MM.1S (cell line): ENCODE data around the gene CNTNAP2.
"Not testable (repeated sequence)": the region's sequence is repeated elsewhere in the genome, so short reads cannot be mapped to it uniquely, and the experiment has no call there.

Source experiments
- DNase-seq: peaks from one replicate; pipeline ENCODE4 v3.0.0-alpha.2; 2015
- H2AFZ ChIP-seq: fragments of 300-600 bp; sonication (generic); 2 replicates; pipeline ENCODE4 v1.6.0; 2016; ENCODE audit warnings: antibody characterized with exemption, low read length
- H3F3A ChIP-seq: fragments of 300-600 bp; sonication (generic); 2 replicates; pipeline ENCODE4 v1.6.1; 2016; ENCODE audit warnings: mild to moderate bottlenecking, antibody characterized with exemption, low read length, moderate library complexity, mixed read lengths; ENCODE audit not compliant: insufficient read depth
- H3K27ac ChIP-seq: fragments of 300-600 bp; sonication (generic); 2 replicates; pipeline ENCODE4 v1.5.1; 2016; ENCODE audit warnings: mild to moderate bottlenecking, low read length
- H3K27me3 ChIP-seq: fragments of 300-600 bp; sonication (generic); replicated peaks from 2 replicates; pipeline ENCODE4 v1.6.0; 2016; ENCODE audit warnings: low read length; ENCODE audit not compliant: insufficient read depth
- H3K36me3 ChIP-seq: fragments of 300-600 bp; sonication (generic); replicated peaks from 2 replicates; pipeline ENCODE4 v1.6.1; 2016; ENCODE audit warnings: mild to moderate bottlenecking, low read length, mixed read lengths; ENCODE audit not compliant: insufficient read depth
- H3K4me1 ChIP-seq: fragments of 300-600 bp; sonication (generic); 2 replicates; pipeline ENCODE4 v1.6.1; 2016; ENCODE audit warnings: low read length, mixed read lengths
- H3K4me2 ChIP-seq: fragments of 300-600 bp; sonication (generic); 2 replicates; pipeline ENCODE4 v1.6.0; 2016; ENCODE audit warnings: low read depth, low read length
- H3K4me3 ChIP-seq: fragments of 300-600 bp; sonication (generic); 2 replicates; pipeline ENCODE4 v1.5.1; 2016; ENCODE audit warnings: low read length, mixed read lengths
- H3K79me2 ChIP-seq: fragments of 300-600 bp; sonication (generic); 2 replicates; pipeline ENCODE4 v1.6.1; 2016; ENCODE audit warnings: mixed run types, low read length, mixed read lengths
- H3K9ac ChIP-seq: fragments of 300-600 bp; sonication (generic); 2 replicates; pipeline ENCODE4 v1.6.1; 2016; ENCODE audit warnings: low read length, mixed read lengths
- H3K9me2 ChIP-seq: fragments of 300-600 bp; sonication (generic); replicated peaks from 2 replicates; pipeline ENCODE4 v1.6.1; 2016; ENCODE audit warnings: mild to moderate bottlenecking, low read length, mixed read lengths; ENCODE audit not compliant: insufficient read depth
- H3K9me3 ChIP-seq: fragments of 300-600 bp; sonication (generic); replicated peaks from 2 replicates; pipeline ENCODE4 v1.6.1; 2016; ENCODE audit warnings: mild to moderate bottlenecking, low read length, mixed read lengths; ENCODE audit not compliant: insufficient read depth
- H4K20me1 ChIP-seq: fragments of 300-600 bp; sonication (generic); 2 replicates; pipeline ENCODE4 v1.6.1; 2016; ENCODE audit warnings: mild to moderate bottlenecking, low read length, moderate library complexity, mixed read lengths; ENCODE audit not compliant: insufficient read depth
- CTCF ChIP-seq: fragments of 300-600 bp; sonication (generic); IDR thresholded peaks from 2 replicates; pipeline ENCODE4 v1.5.1; 2016; ENCODE audit warnings: antibody characterized with exemption, low read length, mixed read lengths
- EZH2 ChIP-seq: fragments of 300-600 bp; sonication (generic); optimal IDR thresholded peaks from 2 replicates; pipeline ENCODE3; 2017; ENCODE audit warnings: low read depth, mild to moderate bottlenecking, antibody characterized with exemption, low read length, mixed read lengths
- EZH2phosphoT487 ChIP-seq: fragments of 300-600 bp; sonication (generic); IDR thresholded peaks from 2 replicates; pipeline ENCODE4 v1.6.1; 2018; ENCODE audit warnings: antibody characterized with exemption, low read length

The CNTNAP2 gene

DNA sequence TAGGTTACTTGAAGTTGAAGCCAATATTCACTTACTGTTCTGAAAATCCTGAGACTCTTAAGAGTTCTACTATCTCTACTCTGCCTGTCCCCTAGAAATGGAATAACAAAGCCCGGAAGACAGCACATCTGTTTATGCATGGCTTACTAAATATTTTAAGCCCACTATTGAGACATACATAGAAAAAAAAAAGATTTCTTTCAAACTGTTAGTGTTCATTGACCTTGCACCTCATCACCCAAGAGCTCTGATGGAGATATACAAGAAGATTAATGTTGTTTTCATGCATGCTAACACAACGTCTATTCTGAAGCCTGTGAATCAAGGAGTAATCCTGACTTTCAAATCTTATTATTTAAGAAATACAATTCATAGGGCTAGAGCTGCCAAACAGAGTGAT lies 1614.7 kb downstream of the CNTNAP2 start:
- no peak for DNase-seq
- H3K27ac ChIP-seq: no peak overlapping the region
- H3K9ac ChIP-seq: no peak overlapping the region
- no peaks in the 10 kb centered on the region for H4K20me1 ChIP-seq
- H3K4me3 ChIP-seq: no peak overlapping the region
- no peaks in the 10 kb centered on the region for H3K79me2 ChIP-seq
- H3F3A ChIP-seq: no peaks in the 10 kb centered on the region
- no peaks in the 10 kb centered on the region for H3K36me3 ChIP-seq
- H3K27me3 ChIP-seq: no peaks in the 10 kb centered on the region
- no peak for TF ChIP-seq CTCF
- no peak for TF ChIP-seq EZH2phosphoT487
- TF ChIP-seq EZH2: no peak
- no peak overlapping the region for H3K4me2 ChIP-seq
- H3K9me2 ChIP-seq: no peaks in the 10 kb centered on the region
- H3K4me1 ChIP-seq: no peaks in the 10 kb centered on the region
- H2AFZ ChIP-seq: no peak overlapping the region
- H3K9me3 ChIP-seq: no peaks in the 10 kb centered on the region

DNA sequence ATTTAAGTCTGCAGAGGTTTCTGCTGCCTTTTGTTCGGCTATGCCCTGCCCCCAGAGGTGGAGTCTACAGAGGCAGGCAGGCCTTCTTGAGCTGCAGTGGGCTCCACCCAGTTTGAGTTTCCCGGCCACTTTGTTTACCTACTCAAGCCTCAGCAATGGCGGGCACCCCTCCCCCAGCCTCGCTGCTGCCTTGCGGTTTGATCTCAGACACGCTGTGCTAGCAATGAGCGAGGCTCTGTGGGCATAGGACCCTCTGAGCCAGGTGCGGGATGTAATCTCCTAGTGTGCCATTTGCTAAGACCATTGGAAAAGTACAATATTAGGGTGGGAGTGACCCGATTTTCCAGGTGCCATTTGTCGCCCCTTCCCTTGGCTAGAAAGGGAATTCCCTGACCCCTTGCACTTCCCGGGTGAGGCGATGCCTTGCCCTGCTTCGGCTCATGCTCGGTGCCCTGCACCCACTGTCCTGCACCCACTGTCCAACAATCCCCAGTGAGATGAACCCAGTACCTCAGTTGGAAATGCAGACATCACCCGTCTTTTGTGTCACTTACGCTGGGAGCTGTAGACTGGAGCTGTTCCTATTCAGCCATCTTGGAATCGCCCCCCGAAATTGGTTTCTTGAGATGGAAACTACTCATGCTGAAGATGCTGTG lies 1621.1 kb downstream of the CNTNAP2 start:
- H3K27me3 ChIP-seq, H3K4me1 ChIP-seq, H3K9me3 ChIP-seq, H3K9ac ChIP-seq, DNase-seq, H4K20me1 ChIP-seq, H3K9me2 ChIP-seq, H2AFZ ChIP-seq, H3K79me2 ChIP-seq, H3K27ac ChIP-seq, H3F3A ChIP-seq, H3K4me3 ChIP-seq, H3K4me2 ChIP-seq, H3K36me3 ChIP-seq: not testable (repeated sequence)

DNA sequence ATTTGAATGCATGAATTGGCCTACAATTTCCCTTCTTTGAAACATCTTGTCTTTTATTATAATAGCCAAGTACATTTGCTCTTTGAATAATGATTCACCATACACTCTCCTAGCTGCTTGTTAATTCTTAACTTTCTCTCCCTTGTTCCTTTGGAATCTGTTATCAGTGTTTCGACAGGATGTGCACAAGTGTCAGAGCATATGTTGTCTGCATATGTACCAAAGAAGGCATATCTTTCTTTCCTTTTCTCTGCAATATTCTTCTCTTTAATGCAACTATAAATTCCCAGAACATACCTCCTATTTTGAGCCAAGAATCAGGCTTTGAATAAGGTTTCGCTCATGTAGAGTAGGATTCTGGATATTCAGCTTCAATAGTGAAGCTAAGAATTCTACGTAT lies 1625.7 kb downstream of the CNTNAP2 start:
- no peaks in the 10 kb centered on the region for H3K79me2 ChIP-seq
- no peak for TF ChIP-seq EZH2phosphoT487
- TF ChIP-seq EZH2: no peak
- no peak for TF ChIP-seq CTCF
- H3F3A ChIP-seq: no peaks in the 10 kb centered on the region
- no peaks in the 10 kb centered on the region for H3K9me2 ChIP-seq
- no peak overlapping the region for H3K9ac ChIP-seq
- no peaks in the 10 kb centered on the region for H3K9me3 ChIP-seq
- H3K4me1 ChIP-seq: no peaks in the 10 kb centered on the region
- no peaks in the 10 kb centered on the region for H3K27me3 ChIP-seq
- no peak for DNase-seq
- H2AFZ ChIP-seq: no peak overlapping the region
- H3K27ac ChIP-seq: no peak overlapping the region
- H3K4me3 ChIP-seq: no peak overlapping the region
- H3K36me3 ChIP-seq: no peaks in the 10 kb centered on the region
- H4K20me1 ChIP-seq: no peaks in the 10 kb centered on the region
- no peak overlapping the region for H3K4me2 ChIP-seq

DNA sequence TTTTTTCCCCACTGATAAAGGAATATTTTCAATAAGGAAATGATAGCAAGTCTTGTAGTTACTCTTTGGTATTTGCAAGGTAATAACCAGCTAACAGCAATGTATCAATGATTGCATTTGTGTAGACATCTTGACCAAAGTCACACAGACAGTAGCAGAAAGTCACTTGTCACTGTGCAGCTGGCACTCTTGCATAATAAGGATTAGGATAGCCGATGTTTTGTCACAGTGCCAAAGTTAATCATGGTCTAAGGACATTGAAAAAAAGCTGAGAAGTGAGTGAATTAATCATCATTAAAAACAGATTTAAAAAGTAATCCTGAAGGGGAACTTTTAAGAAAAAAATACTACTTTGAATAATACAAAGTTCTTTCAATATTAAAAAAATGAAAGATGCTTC lies 1639.7 kb downstream of the CNTNAP2 start:
- H3F3A ChIP-seq: no peaks in the 10 kb centered on the region
- TF ChIP-seq EZH2 (no peak), CTCF (no peak), EZH2phosphoT487 (no peak)
- H3K4me3 ChIP-seq: no peak overlapping the region

More for the DNA sequence above, 1639.7 kb downstream of the CNTNAP2 start:
- Histone ChIP-seq H3K4me1 (no peaks in the 10 kb centered on the region), H3K79me2 (no peaks in the 10 kb centered on the region), H3K9me2 (no peaks in the 10 kb centered on the region), H3K9me3 (no peaks in the 10 kb centered on the region), H3K27me3 (no peaks in the 10 kb centered on the region), H3K36me3 (no peaks in the 10 kb centered on the region), H4K20me1 (no peaks in the 10 kb centered on the region), H3K27ac (no peak overlapping the region), H3K9ac (no peak overlapping the region), H3K4me2 (no peak overlapping the region), H2AFZ (no peak overlapping the region)
- DNase-seq: no peak
